DOHH2 (cell line): ENCODE results near the gene GLRA1.

Source experiments
- H3F3A ChIP-seq: fragments of 200-600 bp; sonication (generic), shearing (Covaris generic); 2 replicates; pipeline ENCODE4 v1.6.0; 2016; ENCODE audit warnings: antibody characterized with exemption, mild to moderate bottlenecking; ENCODE audit not compliant: control insufficient read depth, insufficient read depth
- H3K27ac ChIP-seq: fragments of 200-600 bp; sonication (generic); 2 replicates; pipeline ENCODE4 v1.5.1; 2014; ENCODE audit warnings: low read depth, mild to moderate bottlenecking, low read length, moderate library complexity
- H3K27me3 ChIP-seq: fragments of 200-600 bp; sonication (generic); 2 replicates; pipeline ENCODE4 v1.6.1; 2014; ENCODE audit warnings: mild to moderate bottlenecking, low read length, mixed read lengths; ENCODE audit not compliant: control insufficient read depth
- H3K36me3 ChIP-seq: fragments of 200-600 bp; sonication (generic); 2 replicates; pipeline ENCODE4 v1.6.1; 2014; ENCODE audit warnings: mild to moderate bottlenecking, low read length, moderate library complexity, mixed read lengths; ENCODE audit not compliant: control insufficient read depth
- H3K4me1 ChIP-seq: fragments of 200-600 bp; sonication (generic); 2 replicates; pipeline ENCODE4 v1.6.1; 2014; ENCODE audit warnings: mild to moderate bottlenecking, low read length, mixed read lengths; ENCODE audit not compliant: control insufficient read depth
- H3K4me2 ChIP-seq: fragments of 200-600 bp; sonication (generic); 2 replicates; pipeline ENCODE4 v1.6.0; 2014; ENCODE audit warnings: mild to moderate bottlenecking, low read length, moderate library complexity
- H3K4me3 ChIP-seq: fragments of 200-600 bp; sonication (generic); 2 replicates; pipeline ENCODE4 v1.5.1; 2014; ENCODE audit warnings: mild to moderate bottlenecking, low read length, mixed read lengths
- H3K79me2 ChIP-seq: fragments of 200-600 bp; sonication (generic); 2 replicates; pipeline ENCODE4 v1.6.1; 2014; ENCODE audit warnings: mild to moderate bottlenecking, low read length, mixed read lengths; ENCODE audit not compliant: control insufficient read depth
- H3K9me2 ChIP-seq: fragments of 200-600 bp; sonication (generic); replicated peaks from 2 replicates; pipeline ENCODE4 v1.6.1; 2014; ENCODE audit warnings: mild to moderate bottlenecking, low read length, mixed read lengths; ENCODE audit not compliant: control insufficient read depth
- H3K9me3 ChIP-seq: fragments of 200-600 bp; sonication (generic); 2 replicates; pipeline ENCODE4 v1.6.1; 2014; ENCODE audit warnings: antibody characterized with exemption, low read length, mixed read lengths; ENCODE audit not compliant: control insufficient read depth, insufficient read depth
- H4K20me1 ChIP-seq: fragments of 200-600 bp; sonication (generic); 2 replicates; pipeline ENCODE4 v1.6.0; 2014; ENCODE audit warnings: low read depth, mild to moderate bottlenecking, antibody characterized with exemption, low read length, moderate library complexity; ENCODE audit not compliant: control insufficient read depth, insufficient read depth
- EZH2phosphoT487 ChIP-seq: fragments of 200-600 bp; sonication (generic); IDR thresholded peaks from 2 replicates; pipeline ENCODE4 v1.6.1; 2017; ENCODE audit warnings: borderline replicate concordance, mild to moderate bottlenecking, antibody characterized with exemption, low read length, moderate library complexity, mixed read lengths
- TF ChIP-seq, protein P1 (sequence below): fragments of 200-600 bp; sonication (generic); IDR thresholded peaks from one replicate; pipeline ENCODE4 v1.5.1; 2014; ENCODE audit warnings: antibody characterized with exemption, mild to moderate bottlenecking, low read depth, low read length; ENCODE audit not compliant: poor library complexity, severe bottlenecking

Gene GLRA1

DNA sequence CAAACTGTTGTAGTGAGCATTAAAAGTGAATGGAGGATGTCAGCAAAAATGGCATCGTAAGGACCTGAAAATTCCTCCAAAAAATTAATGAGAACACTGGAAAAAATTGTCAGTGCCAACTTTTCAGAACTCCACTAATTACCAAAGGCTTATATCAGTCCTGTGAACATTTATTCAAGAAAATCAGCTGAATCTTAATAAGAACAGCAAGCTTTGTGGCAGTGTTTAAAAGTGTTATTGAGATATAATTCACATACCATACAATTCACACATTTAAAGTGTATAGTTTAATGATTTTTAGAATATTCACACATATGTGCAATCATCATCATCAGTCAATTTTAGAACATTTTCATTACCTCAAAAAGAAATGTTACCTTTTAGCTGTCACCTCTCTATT lies 95.3 kb downstream of the GLRA1 start:
- H3F3A ChIP-seq = no peaks in the 10 kb centered on the region

DNA sequence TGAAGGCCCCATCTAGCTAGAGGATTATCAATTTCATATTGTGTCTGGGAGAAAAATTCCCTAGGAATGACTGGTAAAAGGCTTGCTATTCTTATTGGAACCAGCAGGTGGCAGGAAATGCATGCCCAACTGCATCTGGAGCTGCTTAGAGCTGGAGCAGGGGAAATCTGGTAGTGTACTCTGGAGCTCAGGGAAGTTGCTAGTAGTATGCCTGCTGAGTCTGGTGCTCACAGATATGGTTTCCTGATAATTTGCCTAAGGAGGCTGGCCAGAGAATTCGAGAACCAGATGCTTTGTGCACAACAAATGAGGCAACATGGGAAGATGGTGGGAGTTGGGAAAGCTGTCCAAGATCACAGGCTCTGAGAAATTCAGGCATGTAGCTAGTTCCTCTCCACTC lies 99.2 kb downstream of the GLRA1 start:
- H3K36me3 ChIP-seq = no peaks in the 10 kb centered on the region

More for the DNA sequence above, 95.3 kb downstream of the GLRA1 start:
- Histone ChIP-seq H3K4me3 (no peak overlapping the region), H3K4me1 (no peaks in the 10 kb centered on the region), H3K27ac (no peak overlapping the region), H3K36me3 (no peaks in the 10 kb centered on the region), H3K9me2 (no peaks in the 10 kb centered on the region), H3K27me3 (no peaks in the 10 kb centered on the region), H3K79me2 (no peaks in the 10 kb centered on the region), H3K9me3 (peaks cover 11% of the 10 kb centered on the region), H4K20me1 (no peaks in the 10 kb centered on the region), H3K4me2 (no peak overlapping the region)
- TF ChIP-seq, protein P1, sequence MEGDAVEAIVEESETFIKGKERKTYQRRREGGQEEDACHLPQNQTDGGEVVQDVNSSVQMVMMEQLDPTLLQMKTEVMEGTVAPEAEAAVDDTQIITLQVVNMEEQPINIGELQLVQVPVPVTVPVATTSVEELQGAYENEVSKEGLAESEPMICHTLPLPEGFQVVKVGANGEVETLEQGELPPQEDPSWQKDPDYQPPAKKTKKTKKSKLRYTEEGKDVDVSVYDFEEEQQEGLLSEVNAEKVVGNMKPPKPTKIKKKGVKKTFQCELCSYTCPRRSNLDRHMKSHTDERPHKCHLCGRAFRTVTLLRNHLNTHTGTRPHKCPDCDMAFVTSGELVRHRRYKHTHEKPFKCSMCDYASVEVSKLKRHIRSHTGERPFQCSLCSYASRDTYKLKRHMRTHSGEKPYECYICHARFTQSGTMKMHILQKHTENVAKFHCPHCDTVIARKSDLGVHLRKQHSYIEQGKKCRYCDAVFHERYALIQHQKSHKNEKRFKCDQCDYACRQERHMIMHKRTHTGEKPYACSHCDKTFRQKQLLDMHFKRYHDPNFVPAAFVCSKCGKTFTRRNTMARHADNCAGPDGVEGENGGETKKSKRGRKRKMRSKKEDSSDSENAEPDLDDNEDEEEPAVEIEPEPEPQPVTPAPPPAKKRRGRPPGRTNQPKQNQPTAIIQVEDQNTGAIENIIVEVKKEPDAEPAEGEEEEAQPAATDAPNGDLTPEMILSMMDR = no peak
- no peak for TF ChIP-seq EZH2phosphoT487

DNA sequence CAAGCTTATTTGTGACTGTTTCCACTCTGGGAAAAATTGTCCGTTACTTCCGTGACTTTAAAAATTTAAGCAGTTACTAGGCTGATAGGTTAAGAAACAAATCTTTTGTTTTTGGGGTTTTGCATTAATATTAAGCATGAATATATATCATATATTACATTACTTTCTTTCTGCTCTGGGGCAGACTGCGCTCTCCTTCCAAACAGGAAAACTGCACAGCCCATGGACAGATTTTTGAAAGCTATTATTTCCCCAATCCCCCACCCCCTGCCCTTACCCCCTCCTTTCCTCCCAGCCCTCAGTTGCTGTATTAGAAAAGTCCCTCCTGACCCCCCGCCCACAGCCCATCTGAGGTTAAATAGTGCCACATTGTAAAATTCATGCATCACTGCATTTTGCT lies 102.5 kb downstream of the GLRA1 start:
- Histone ChIP-seq H3K79me2 (no peaks in the 10 kb centered on the region), H3K27ac (no peak overlapping the region), H3K9me3 (no peaks in the 10 kb centered on the region), H3F3A (0 out of 2 replicates have a peak, but pooled peaks cover 4% of the 10 kb centered on the region), H3K4me3 (no peak overlapping the region), H3K4me1 (no peaks in the 10 kb centered on the region), H3K36me3 (no peaks in the 10 kb centered on the region), H3K27me3 (no peaks in the 10 kb centered on the region), H4K20me1 (no peaks in the 10 kb centered on the region), H3K4me2 (no peak overlapping the region), H3K9me2 (no peaks in the 10 kb centered on the region)
- TF ChIP-seq, protein P1 = no peak
- TF ChIP-seq EZH2phosphoT487 = no peak

More for the DNA sequence above, 99.2 kb downstream of the GLRA1 start:
- Histone ChIP-seq H3K9me2 (no peaks in the 10 kb centered on the region), H3K4me1 (no peaks in the 10 kb centered on the region), H3K79me2 (no peaks in the 10 kb centered on the region), H3K27me3 (no peaks in the 10 kb centered on the region), H3K9me3 (peaks cover 3% of the 10 kb centered on the region; the same call in 1 of the 2 replicates), H3K4me3 (no peak overlapping the region), H3F3A (no peaks in the 10 kb centered on the region), H3K27ac (no peak overlapping the region), H3K4me2 (no peak overlapping the region), H4K20me1 (no peaks in the 10 kb centered on the region)
- TF ChIP-seq EZH2phosphoT487 = no peak
- TF ChIP-seq, protein P1 = peak; percentile 76
